ENCODE measurements around the gene ANKMY2.
"Not testable (repeated sequence)": the region's sequence is repeated elsewhere in the genome, so short reads cannot be mapped to it uniquely, and the experiment has no call there.

ANKMY2 gene

DNA sequence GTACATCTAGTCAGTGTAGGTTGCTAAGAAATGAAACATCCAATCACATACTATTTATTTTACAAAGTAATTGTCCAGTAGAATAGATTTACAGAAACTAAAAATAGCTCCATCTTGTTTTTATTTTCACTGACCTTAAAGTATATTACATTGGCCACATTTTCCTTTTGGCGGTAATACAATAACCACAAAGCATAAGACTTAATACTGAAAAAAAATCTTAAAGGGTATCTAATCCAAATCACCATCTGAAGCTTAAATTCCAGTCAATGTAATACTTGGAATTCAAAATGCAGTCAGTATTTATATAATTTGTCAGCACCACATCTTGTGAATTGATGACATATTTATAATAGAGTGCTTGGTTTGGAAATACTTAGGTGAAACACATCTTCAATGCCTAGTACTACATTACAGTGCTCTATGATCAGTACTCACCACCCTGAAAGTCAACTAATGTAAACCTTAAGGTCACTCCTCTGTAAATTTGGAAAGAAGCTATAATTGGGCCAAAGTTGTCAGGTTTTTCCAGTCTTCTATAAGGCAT is 8.9 kb downstream of the ANKMY2 start:
- DNase-seq (ENCODE audit: low read depth, low spot score), result no peak
- H3K4me3 ChIP-seq (ENCODE audit: low read length), result no peak overlapping the region

DNA sequence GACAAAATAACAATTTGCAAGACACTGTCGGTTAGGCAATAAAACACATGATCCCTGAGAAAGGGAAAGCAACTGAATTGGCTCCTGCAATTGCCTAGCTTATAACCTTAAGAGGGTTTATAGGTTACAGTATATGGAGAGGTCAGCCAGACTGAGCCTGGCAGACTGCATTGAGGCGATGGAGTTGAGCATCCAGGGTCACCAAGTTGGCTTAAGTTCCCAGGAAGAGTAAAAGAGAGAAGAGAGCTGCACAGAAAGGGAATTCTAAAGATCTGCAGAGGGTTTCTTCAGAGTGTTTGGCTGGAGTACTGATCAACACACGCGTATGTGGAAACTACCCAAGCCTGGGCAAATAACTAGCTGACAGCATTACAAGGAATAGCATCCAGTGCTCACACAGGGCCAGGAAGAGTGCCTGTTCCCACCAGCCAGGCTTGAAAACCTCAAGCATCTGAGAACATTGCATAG is 11.2 kb downstream of the ANKMY2 start:
- no peak overlapping the region for H3K4me3 ChIP-seq (ENCODE audit: low read length)
- no peak for DNase-seq (ENCODE audit: low read depth, low spot score)

- no peak for DNase-seq (ENCODE audit: low read depth, low spot score)
- H3K4me3 ChIP-seq (ENCODE audit: low read length), result no peak overlapping the region
Observed at GRCh38 chr7:16630654-16631053, 14.9 kb downstream of the ANKMY2 start.

DNA sequence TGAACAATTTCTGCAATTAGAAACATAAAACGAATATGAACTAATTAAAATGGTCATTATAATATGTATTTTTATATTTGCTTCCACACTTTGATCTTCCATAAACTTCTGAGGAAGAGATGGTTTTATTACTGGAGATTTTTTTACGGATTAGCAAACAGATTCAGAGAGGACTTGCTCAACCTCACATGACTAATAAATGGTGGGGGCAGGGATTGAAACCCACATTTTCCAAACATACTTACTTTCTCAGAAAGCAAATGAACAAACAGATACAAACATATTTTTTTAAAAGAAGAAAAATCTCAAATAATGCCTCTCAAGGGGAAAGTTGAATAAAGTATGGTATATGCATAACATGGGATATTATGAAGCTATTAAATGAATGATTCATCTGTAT is 18.3 kb downstream of the ANKMY2 start:
- no peak for DNase-seq (ENCODE audit: low read depth, low spot score)

GRCh38 chr7:16626388-16626787 is 19.2 kb downstream of the ANKMY2 start:
- no peak for DNase-seq (ENCODE audit: low read depth, low spot score)
- no peak overlapping the region for H3K4me3 ChIP-seq (ENCODE audit: low read length)

More for the DNA sequence above, 18.3 kb downstream of the ANKMY2 start:
- no peak overlapping the region for H3K4me3 ChIP-seq (ENCODE audit: low read length)

DNA sequence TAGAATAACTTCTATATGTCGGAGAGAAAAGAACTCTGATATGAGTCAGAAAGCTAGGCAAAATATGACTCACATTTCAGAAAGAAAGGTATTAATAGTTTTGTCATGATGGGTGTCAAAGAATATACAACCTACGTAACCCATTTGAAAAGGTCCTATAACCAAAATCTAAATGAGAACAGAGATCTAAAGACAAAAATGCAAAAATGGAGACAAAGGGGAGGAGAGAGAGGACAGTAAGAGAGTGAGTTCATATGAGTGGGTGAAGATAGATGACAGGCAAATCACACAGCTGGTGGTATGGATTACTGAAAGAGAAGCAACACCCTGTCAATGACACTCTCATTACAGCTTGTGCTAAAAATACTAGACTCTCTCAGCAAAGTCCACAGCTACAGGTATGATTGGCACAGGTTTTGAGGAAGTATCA is 25.6 kb downstream of the ANKMY2 start:
- no peak overlapping the region for H3K4me3 ChIP-seq (ENCODE audit: low read length)
- no peak for DNase-seq (ENCODE audit: low read depth, low spot score)

DNA sequence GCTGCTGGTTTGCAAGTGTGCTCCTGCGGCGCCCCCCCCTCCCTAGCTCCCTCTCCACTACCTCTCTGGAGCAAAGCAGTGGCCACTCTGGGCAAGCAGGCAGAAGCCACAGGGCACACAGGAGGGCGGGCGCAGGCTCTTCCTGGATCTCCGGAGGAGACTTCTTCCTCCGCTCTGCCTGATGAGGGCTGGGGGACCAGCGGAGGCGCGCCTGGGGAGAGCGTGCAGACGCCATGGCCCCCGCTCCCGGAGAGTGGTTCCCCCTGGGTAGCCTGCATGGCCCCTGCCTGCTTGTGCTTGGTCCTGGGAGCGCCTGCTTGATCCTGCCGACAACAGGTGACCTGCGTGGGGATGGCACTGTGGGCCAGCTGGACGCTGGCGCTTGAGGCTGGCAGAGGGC is 29.0 kb downstream of the ANKMY2 start:
- H3K4me3 ChIP-seq (ENCODE audit: low read length), result no peak overlapping the region
- no peak for DNase-seq (ENCODE audit: low read depth, low spot score)

DNA sequence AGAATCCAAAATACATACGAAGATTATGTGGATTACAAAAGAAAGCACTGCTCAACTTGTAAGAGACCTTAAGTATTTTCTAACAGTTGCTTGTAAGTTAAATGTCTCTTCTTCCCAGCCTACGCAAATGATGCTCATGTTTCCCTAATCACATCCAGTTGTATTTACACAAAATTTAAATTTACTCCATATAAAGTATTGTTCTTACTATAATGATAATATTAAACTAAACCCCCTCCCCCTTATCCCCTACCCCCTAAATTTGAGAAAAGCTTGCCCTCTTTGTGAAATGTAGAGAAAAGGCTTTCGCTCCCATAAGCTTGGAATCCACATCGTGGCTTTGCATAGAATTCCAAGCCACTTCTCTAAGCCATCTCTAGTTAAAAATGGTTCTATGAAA is 29.4 kb downstream of the ANKMY2 start:
- no peak overlapping the region for H3K4me3 ChIP-seq (ENCODE audit: low read length)
- no peak for DNase-seq (ENCODE audit: low read depth, low spot score)

DNA sequence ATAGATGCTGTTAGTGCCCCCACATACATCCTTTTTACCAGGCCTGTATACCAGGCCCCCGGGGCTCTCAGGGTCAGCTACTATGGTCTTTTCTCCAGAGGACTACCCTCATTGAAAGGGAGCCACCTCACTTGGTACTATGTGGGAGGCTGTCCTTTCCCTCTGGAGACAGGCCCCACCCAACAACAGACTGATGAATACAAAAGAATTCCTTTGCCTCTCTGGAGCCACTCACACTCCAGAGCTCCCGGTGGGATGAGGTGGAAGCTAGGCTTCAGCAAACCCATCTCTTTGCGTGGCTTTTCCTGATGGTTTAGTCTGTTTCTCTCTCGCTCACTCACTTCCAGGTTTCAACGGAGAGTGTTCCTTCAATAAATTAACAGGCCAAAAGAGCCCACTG is 30.3 kb downstream of the ANKMY2 start:
- no peak for DNase-seq (ENCODE audit: low read depth, low spot score)
- no peak overlapping the region for H3K4me3 ChIP-seq (ENCODE audit: low read length)

DNA sequence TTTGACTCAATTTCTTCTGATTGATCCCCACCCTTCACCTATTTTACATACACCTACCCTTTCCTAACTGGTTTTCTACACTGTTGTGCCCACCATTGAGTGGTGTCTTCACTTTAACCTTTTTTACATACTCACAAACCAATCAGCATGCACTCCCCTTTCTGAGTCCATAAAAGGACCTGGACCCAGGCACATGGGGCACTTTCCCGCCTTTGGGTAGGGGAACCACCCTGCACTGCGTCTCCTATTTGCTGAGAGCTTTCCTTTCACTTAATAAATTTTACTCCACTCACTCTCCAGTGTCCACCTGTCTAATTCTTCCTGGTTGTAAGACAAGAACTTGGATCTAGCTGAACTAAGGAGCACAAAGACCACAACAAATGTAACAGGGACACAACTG is 33.8 kb downstream of the ANKMY2 start:
- no peak for DNase-seq (ENCODE audit: low read depth, low spot score)
- H3K4me3 ChIP-seq (ENCODE audit: low read length), result no peak overlapping the region

GRCh38 chr7:16609842-16610450 is 35.6 kb downstream of the ANKMY2 start:
- DNase-seq (ENCODE audit: low read depth, low spot score), result no peak
- H3K4me3 ChIP-seq (ENCODE audit: low read length), result no peak overlapping the region

DNA sequence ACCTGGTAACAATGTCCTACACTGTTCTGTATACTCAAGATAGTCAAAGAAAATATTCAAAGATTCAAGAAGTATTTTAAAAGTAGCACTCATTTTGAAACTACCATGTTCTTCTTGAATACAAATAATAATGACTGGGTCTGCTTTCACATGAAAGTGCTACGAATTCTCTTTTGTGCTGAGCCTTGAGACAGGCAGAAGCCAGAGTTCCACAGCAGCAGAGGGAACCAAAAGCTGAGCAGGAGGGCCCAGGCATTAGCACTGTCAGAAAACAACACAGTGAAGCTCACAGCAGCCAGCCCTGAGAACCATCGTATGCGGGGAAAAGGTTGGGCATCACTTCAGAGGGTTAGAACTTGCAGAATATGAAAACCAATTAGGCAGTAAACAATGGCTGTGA is 38.9 kb downstream of the ANKMY2 start:
- no peak overlapping the region for H3K4me3 ChIP-seq (ENCODE audit: low read length)
- DNase-seq (ENCODE audit: low read depth, low spot score), result no peak

DNA sequence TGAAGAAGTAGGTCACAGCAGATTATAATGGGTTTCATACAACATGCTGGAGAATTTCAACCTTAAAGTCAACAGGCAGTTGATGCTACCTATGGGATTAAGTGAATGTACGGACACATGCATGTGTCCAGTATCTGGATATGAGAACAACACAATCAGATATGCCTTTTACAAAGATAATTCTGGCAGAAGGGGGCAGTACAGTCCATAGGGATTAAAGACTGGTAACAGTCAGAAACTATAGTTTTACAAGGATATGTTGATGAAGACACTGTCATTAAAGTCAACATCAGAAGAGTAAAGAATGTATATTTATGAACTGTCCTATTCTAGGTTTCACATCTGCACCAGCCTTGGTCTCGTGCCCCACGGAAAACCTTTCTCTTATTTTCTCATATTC is 41.5 kb downstream of the ANKMY2 start:
- DNase-seq (ENCODE audit: low read depth, low spot score), result no peak

DNA sequence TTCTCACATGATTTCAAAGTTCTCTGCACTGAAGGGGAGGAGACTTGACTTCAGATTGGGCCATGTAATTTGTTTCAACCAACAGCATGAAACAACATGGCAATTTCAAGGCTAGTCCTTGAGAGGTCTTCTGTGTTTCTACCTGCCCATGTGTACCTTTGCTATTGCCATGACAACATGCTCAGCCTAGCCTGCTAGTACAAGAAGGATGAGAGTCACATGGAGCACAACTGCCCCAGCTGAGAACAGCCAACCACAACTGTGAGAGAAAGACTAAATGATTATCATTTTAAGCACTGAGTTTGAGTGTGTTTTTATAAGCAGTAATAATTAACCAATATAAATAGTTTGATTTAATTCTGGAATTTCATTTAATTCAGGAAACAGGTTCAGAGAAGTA is 41.9 kb downstream of the ANKMY2 start:
- DNase-seq (ENCODE audit: low read depth, low spot score), result no peak
- no peak overlapping the region for H3K4me3 ChIP-seq (ENCODE audit: low read length)

More for the DNA sequence above, 41.5 kb downstream of the ANKMY2 start:
- H3K4me3 ChIP-seq (ENCODE audit: low read length), result no peak overlapping the region

- no peak overlapping the region for H3K4me3 ChIP-seq (ENCODE audit: low read length)
- no peak for DNase-seq (ENCODE audit: low read depth, low spot score)
Observed at GRCh38 chr7:16599860-16600259, 45.7 kb downstream of the ANKMY2 start.

GRCh38 chr7:16598015-16598414 is 47.5 kb downstream of the ANKMY2 start:
- no peak overlapping the region for H3K4me3 ChIP-seq (ENCODE audit: low read length)
- no peak for DNase-seq (ENCODE audit: low read depth, low spot score)

- not testable (repeated sequence) for DNase-seq (ENCODE audit: low read depth, low spot score); H3K4me3 ChIP-seq (ENCODE audit: low read length)
Observed at GRCh38 chr7:16595596-16595995, 50.0 kb downstream of the ANKMY2 start.

GRCh38 chr7:16594676-16595075 is 50.9 kb downstream of the ANKMY2 start:
- no peak overlapping the region for H3K4me3 ChIP-seq (ENCODE audit: low read length)
- DNase-seq (ENCODE audit: low read depth, low spot score), result no peak

DNA sequence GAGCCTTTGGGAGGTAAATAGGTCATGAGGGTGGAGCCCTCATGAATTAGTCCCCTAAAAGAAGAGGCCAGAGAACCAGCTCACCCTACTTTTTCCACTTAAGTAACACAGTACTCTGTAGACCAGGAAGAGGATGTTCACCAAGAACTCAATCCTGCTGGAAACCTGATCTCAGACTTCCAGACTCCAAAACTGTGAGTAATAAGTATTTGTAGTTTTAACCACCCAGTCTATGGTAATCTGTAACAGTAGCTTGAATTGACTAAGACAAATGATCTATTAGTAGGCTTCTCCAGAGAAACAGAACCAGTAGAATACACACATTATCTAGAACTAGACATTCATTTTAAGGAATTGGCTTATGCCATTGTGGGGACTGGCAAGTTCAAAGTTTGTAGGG is 51.5 kb downstream of the ANKMY2 start:
- no peak for DNase-seq (ENCODE audit: low read depth, low spot score)
- no peak overlapping the region for H3K4me3 ChIP-seq (ENCODE audit: low read length)

- H3K4me3 ChIP-seq (ENCODE audit: low read length), result no peak overlapping the region
- no peak for DNase-seq (ENCODE audit: low read depth, low spot score)
Observed at GRCh38 chr7:16592395-16592794, 53.2 kb downstream of the ANKMY2 start.

DNA sequence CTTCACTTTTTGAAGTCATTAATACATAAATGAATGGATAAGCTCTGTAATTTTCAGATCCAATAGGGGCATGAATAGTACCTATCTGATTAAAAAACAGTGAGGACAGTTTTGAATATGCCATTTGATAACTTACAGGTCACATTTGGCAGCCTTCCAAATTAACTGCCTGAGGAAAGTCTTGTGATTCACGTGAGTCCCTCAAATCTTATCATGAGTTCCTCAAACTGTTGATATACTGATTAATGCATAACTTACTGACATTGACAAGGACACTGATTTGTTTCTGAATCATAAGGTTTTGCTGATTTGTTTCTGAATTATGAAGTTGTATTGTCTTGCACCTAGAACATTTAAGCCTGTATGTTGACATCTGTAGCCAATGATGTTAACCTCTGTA is 55.1 kb downstream of the ANKMY2 start:
- H3K4me3 ChIP-seq (ENCODE audit: low read length), result no peak overlapping the region
- DNase-seq (ENCODE audit: low read depth, low spot score), result no peak

Data from Jurkat, Clone E6-1 (cell line).